Measurements from ENCODE around the gene SLC27A5.
"Not testable (repeated sequence)": the region's sequence is repeated elsewhere in the genome, so short reads cannot be mapped to it uniquely, and the experiment has no call there.

Gene SLC27A5

GRCh38 chr19:58522709-58523108 is 10.9 kb upstream of the SLC27A5 start:
- no peak for DNase-seq (ENCODE audit: low read depth in 2 of 2)

- DNase-seq (ENCODE audit: low read depth in 2 of 2), result no peak
Measured at GRCh38 chr19:58521651-58522050, 9.9 kb upstream of the SLC27A5 start.

GRCh38 chr19:58520257-58520599 is 8.4 kb upstream of the SLC27A5 start:
- DNase-seq (ENCODE audit: low read depth in 2 of 2), result no peak

- peak; percentile 69 to 80 for DNase-seq (ENCODE audit: low read depth in 2 of 2)
Measured at GRCh38 chr19:58519355-58520256, 7.8 kb upstream of the SLC27A5 start, which contains the start of gene ZBTB45. ZBTB45 (minus strand) TSS chr19:58519810; CDS start chr19:58517673, 2,137 bp downstream.

- no peak for DNase-seq (ENCODE audit: low read depth in 2 of 2)
Measured at GRCh38 chr19:58519087-58519354, 7.2 kb upstream of the SLC27A5 start.

- DNase-seq (ENCODE audit: low read depth in 2 of 2), result no peak
Measured at GRCh38 chr19:58518256-58519086, 6.7 kb upstream of the SLC27A5 start.

GRCh38 chr19:58516964-58517833 is 5.4 kb upstream of the SLC27A5 start:
- no peak for DNase-seq (ENCODE audit: low read depth in 2 of 2)

- DNase-seq (ENCODE audit: low read depth in 2 of 2), result no peak
Measured at GRCh38 chr19:58516246-58516836, 4.5 kb upstream of the SLC27A5 start.

GRCh38 chr19:58515259-58515658 is 3.5 kb upstream of the SLC27A5 start:
- DNase-seq (ENCODE audit: low read depth in 2 of 2), result no peak

GRCh38 chr19:58514564-58515022 is 2.8 kb upstream of the SLC27A5 start:
- DNase-seq (ENCODE audit: low read depth in 2 of 2), result no peak

GRCh38 chr19:58513694-58514563 is 2.1 kb upstream of the SLC27A5 start:
- DNase-seq (ENCODE audit: low read depth in 2 of 2), result peak; percentile 83 to 84

GRCh38 chr19:58513213-58513693 is 1.5 kb upstream of the SLC27A5 start:
- no peak for DNase-seq (ENCODE audit: low read depth in 2 of 2)

GRCh38 chr19:58510084-58510862 is 1.5 kb downstream of the SLC27A5 start:
- no peak for DNase-seq (ENCODE audit: low read depth in 2 of 2)

GRCh38 chr19:58509731-58510083 is 2.1 kb downstream of the SLC27A5 start:
- DNase-seq (ENCODE audit: low read depth in 2 of 2), result no peak

- not testable (repeated sequence) for DNase-seq (ENCODE audit: low read depth in 2 of 2)
Measured at GRCh38 chr19:58507602-58508223, 4.1 kb downstream of the SLC27A5 start.

GRCh38 chr19:58500242-58500641 is 11.6 kb downstream of the SLC27A5 start:
- DNase-seq (ENCODE audit: low read depth in 2 of 2), result no peak

- DNase-seq (ENCODE audit: low read depth in 2 of 2), result peak; percentile 90 to 93
Measured at GRCh38 chr19:58499021-58499927, 12.5 kb downstream of the SLC27A5 start.

Measured in stimulated activated CD8-positive, alpha-beta memory T cell treated with anti-CD3 and anti-CD28 coated beads, Interleukin-2, amount 100 ng/mL, for 1 hour (primary cell).